ENCODE measurements around the gene WDR5B. TPM values are rescaled to one million over a fixed set of nuclear protein-coding genes. Genes with fewer than 3 reads are reported as not detected.

Gene WDR5B
- polyA plus RNA-seq, 1 experiment: 2.8 TPM

- ChIA-PET POLR2A (no interaction called here), CTCF (no interaction called here)
These were observed 1.1 kb upstream of the WDR5B start for GRCh38 chr3:122416966-122417365.

GRCh38 chr3:122415104-122415744 lies 638 bp downstream of the WDR5B start:
- ChIA-PET POLR2A (no interaction called here), CTCF (interaction anchor here (1.3 to 1.4 kb wide), 2 partner anchors 10 to 22 kb away, joined by 5 to 8 read pairs; no protein-coding TSS in a partner anchor)
- no peak for TF ChIP-seq CTCF (IDR thresholded peaks at IDR 0.05; ENCODE audit: insufficient read depth, low read depth, low read length)
- Histone ChIP-seq H3K36me3 (ENCODE audit: control insufficient read depth, insufficient read depth, low read length) (no peaks in the 10 kb centered on the region; the same call in 1 of the 2 replicates), H3K27me3 (ENCODE audit: control insufficient read depth, insufficient read depth, low read length) (no peaks in the 10 kb centered on the region), H3K4me3 (ENCODE audit: low read depth, low read length) (peak overlapping the region; percentile 77)
- DNase-seq (ENCODE audit: low read depth): no peak

More at GRCh38 chr3:122416966-122417365, 1.1 kb upstream of the WDR5B start:
- H3K27me3 ChIP-seq (ENCODE audit: control insufficient read depth, insufficient read depth, low read length): no peaks in the 10 kb centered on the region
- no peak for TF ChIP-seq CTCF (IDR thresholded peaks at IDR 0.05; ENCODE audit: insufficient read depth, low read depth, low read length)
- peak overlapping the region; percentile 77 for H3K4me3 ChIP-seq (ENCODE audit: low read depth, low read length)
- H3K36me3 ChIP-seq (ENCODE audit: control insufficient read depth, insufficient read depth, low read length): no peaks in the 10 kb centered on the region
- no peak for DNase-seq (ENCODE audit: low read depth)

- CTCF ChIA-PET: interaction anchor here (1.3 to 1.4 kb wide), 2 partner anchors 9 to 21 kb away, joined by 5 to 8 read pairs; no protein-coding TSS in a partner anchor
- TF ChIP-seq CTCF (IDR thresholded peaks at IDR 0.05; ENCODE audit: insufficient read depth, low read depth, low read length): no peak
- H3K27me3 ChIP-seq (ENCODE audit: control insufficient read depth, insufficient read depth, low read length): no peaks in the 10 kb centered on the region
- POLR2A ChIA-PET: no interaction called here
- DNase-seq (ENCODE audit: low read depth): no peak
- no peaks in the 10 kb centered on the region; the same call in 1 of the 2 replicates for H3K36me3 ChIP-seq (ENCODE audit: control insufficient read depth, insufficient read depth, low read length)
- no peak overlapping the region for H3K4me3 ChIP-seq (ENCODE audit: low read depth, low read length)
These were observed 1.5 kb downstream of the WDR5B start for GRCh38 chr3:122414391-122414790.

GRCh38 chr3:122410639-122411038 lies 5.2 kb downstream of the WDR5B start:
- Histone ChIP-seq H3K36me3 (ENCODE audit: control insufficient read depth, insufficient read depth, low read length) (no peaks in the 10 kb centered on the region; the same call in 1 of the 2 replicates), H3K27me3 (ENCODE audit: control insufficient read depth, insufficient read depth, low read length) (no peaks in the 10 kb centered on the region), H3K4me3 (ENCODE audit: low read depth, low read length) (no peak overlapping the region)
- no peak for TF ChIP-seq CTCF (IDR thresholded peaks at IDR 0.05; ENCODE audit: insufficient read depth, low read depth, low read length)
- ChIA-PET CTCF (no interaction called here), POLR2A (no interaction called here)
- no peak for DNase-seq (ENCODE audit: low read depth)

GRCh38 chr3:122410111-122410510 lies 5.8 kb downstream of the WDR5B start:
- Histone ChIP-seq H3K36me3 (ENCODE audit: control insufficient read depth, insufficient read depth, low read length) (no peaks in the 10 kb centered on the region; the same call in 1 of the 2 replicates), H3K4me3 (ENCODE audit: low read depth, low read length) (no peak overlapping the region), H3K27me3 (ENCODE audit: control insufficient read depth, insufficient read depth, low read length) (no peaks in the 10 kb centered on the region)
- ChIA-PET CTCF (no interaction called here), POLR2A (no interaction called here)
- no peak for TF ChIP-seq CTCF (IDR thresholded peaks at IDR 0.05; ENCODE audit: insufficient read depth, low read depth, low read length)
- no peak for DNase-seq (ENCODE audit: low read depth)

Data from BJ (cell line).